ENCODE results near the gene SLC9C2. TPM values are rescaled to one million over a fixed set of nuclear protein-coding genes. Genes with fewer than 3 reads are reported as not detected.
A peak's percentile ranks its signal among the peaks of the same experiment; 100 is the strongest.

The SLC9C2 gene
- total RNA-seq, 4 donors from 2014 or later = not detected

DNA sequence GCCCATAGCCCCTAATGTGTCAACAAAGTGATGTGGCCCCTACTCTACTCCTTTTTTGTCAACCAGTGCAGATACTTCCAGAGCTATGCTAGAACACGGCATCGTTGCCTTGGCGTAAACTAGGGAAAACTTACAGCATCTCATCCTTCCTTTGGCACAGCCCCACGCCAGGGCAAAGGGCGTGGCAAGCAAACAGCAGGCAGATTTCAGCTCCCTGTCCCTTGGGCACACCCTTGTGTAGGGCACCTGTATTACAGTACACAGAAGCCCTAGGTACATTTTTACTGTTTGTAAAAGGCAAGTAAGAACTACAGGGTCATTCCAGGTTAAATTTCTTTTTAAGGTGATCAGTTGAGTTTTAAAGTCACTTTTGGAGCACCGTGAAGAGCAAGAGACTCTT, 96.4 kb downstream of the SLC9C2 start:
- Histone ChIP-seq H3K36me3 (no peaks in the 10 kb centered on the region), H3K4me3 (no peak overlapping the region), H3K27me3 (no peaks in the 10 kb centered on the region), H3K4me1 (no peaks in the 10 kb centered on the region), H3K27ac (no peak overlapping the region), H3K9me3 (no peaks in the 10 kb centered on the region)
- DNase-seq (no peak), ATAC-seq (peak in 1 of 2 donors; percentile 15)
- intact Hi-C loops (cut with DNase I; ENCODE audit: low total_unique reads) (loop anchor here (5.0 kb wide), 1 partner anchor 74 kb away; no protein-coding TSS in a partner anchor), in situ Hi-C loops (cut with MboI; ENCODE audit: low sequenced_read_pairs in 4 of 4) (no loop called here)
- TF ChIP-seq, protein P1, sequence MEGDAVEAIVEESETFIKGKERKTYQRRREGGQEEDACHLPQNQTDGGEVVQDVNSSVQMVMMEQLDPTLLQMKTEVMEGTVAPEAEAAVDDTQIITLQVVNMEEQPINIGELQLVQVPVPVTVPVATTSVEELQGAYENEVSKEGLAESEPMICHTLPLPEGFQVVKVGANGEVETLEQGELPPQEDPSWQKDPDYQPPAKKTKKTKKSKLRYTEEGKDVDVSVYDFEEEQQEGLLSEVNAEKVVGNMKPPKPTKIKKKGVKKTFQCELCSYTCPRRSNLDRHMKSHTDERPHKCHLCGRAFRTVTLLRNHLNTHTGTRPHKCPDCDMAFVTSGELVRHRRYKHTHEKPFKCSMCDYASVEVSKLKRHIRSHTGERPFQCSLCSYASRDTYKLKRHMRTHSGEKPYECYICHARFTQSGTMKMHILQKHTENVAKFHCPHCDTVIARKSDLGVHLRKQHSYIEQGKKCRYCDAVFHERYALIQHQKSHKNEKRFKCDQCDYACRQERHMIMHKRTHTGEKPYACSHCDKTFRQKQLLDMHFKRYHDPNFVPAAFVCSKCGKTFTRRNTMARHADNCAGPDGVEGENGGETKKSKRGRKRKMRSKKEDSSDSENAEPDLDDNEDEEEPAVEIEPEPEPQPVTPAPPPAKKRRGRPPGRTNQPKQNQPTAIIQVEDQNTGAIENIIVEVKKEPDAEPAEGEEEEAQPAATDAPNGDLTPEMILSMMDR (IDR thresholded peaks at IDR 0.05 in 4 of 5, conservative IDR thresholded peaks at IDR 0.05 in 1 of 5) = no peak
- TF ChIP-seq POLR2A (IDR thresholded peaks at IDR 0.05) = no peak

DNA sequence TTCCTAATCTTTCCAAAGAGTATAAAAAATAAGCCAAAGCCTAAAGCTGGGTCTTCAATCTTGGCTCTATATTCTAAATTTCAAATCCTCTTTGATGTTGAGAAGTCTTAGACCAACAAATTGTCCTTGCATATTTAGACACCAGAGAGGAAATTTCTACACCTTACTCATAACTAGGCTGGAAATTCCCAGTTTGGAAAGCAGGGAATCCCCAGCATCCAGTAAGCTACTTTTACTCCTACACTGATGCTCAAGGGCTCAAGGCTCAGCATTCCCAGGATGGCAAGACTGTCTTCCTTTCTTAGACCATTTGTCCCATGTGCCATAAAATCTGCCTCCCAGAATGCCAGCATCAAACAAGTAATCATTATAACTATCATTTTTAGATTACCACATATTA, 97.5 kb downstream of the SLC9C2 start:
- no peaks in the 10 kb centered on the region for H3K27me3 ChIP-seq
- intact Hi-C loops (cut with DNase I; ENCODE audit: low total_unique reads) (loop anchor here (5.0 kb wide), 1 partner anchor 73 kb away; no protein-coding TSS in a partner anchor), in situ Hi-C loops (cut with MboI; ENCODE audit: low sequenced_read_pairs in 4 of 4) (no loop called here)
- ATAC-seq = no peak
- TF ChIP-seq, protein P1 (IDR thresholded peaks at IDR 0.05 in 4 of 5, conservative IDR thresholded peaks at IDR 0.05 in 1 of 5) = no peak
- TF ChIP-seq POLR2A (IDR thresholded peaks at IDR 0.05) = no peak
- H3K36me3 ChIP-seq = no peaks in the 10 kb centered on the region
- H3K9me3 ChIP-seq = no peaks in the 10 kb centered on the region
- no peak overlapping the region for H3K27ac ChIP-seq
- DNase-seq = no peak
- no peak overlapping the region for H3K4me3 ChIP-seq
- no peaks in the 10 kb centered on the region for H3K4me1 ChIP-seq

DNA sequence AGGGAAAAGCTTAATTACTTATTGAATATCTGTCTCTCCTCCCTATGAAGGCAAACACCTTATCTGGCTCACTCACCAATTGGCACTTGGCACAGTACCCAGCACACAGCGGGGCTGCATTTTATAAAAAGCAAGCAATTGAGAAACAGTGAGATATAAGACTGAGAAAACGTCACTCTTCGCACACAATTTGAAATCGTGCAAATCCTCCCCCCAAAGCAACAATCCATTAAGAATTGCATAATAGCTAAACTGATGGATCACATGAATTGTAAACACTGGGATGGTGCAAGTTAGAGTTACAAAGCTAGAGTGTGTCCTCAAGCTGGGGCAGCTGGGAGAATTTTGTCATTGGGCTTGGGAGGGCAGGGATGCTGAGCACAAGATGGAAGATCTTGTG, 98.6 kb downstream of the SLC9C2 start:
- TF ChIP-seq POLR2A (IDR thresholded peaks at IDR 0.05) = no peak
- TF ChIP-seq, protein P1 (IDR thresholded peaks at IDR 0.05 in 4 of 5, conservative IDR thresholded peaks at IDR 0.05 in 1 of 5) = no peak
- Histone ChIP-seq H3K4me3 (no peak overlapping the region), H3K27me3 (no peaks in the 10 kb centered on the region), H3K27ac (no peak overlapping the region), H3K4me1 (no peaks in the 10 kb centered on the region), H3K36me3 (no peaks in the 10 kb centered on the region), H3K9me3 (no peaks in the 10 kb centered on the region)
- DNase-seq (no peak), ATAC-seq (no peak)
- in situ Hi-C loops (cut with MboI; ENCODE audit: low sequenced_read_pairs in 4 of 4) (no loop called here), intact Hi-C loops (cut with DNase I; ENCODE audit: low total_unique reads) (no loop called here)

DNA sequence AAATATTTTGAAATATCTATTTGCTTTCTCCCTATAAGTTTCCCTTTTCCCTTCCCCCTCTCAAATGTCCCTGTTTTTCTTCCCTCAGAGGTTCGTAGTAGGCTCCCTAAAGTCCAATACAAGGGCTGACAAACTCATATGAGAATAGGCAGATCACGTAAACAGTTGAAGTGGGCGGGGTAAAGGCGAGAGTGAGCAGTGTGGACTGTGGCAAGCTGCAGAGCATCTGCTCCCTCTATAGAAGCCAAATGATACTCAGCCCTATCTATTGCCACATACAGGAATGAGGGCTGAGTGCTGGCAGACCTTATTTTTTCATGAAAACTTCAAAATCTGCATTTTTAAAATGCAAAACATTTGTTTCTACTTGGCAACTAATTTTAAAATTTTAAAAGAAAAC, 99.5 kb downstream of the SLC9C2 start:
- TF ChIP-seq, protein P1 (IDR thresholded peaks at IDR 0.05 in 4 of 5, conservative IDR thresholded peaks at IDR 0.05 in 1 of 5) = no peak
- no peak for TF ChIP-seq POLR2A (IDR thresholded peaks at IDR 0.05)
- no peaks in the 10 kb centered on the region for H3K36me3 ChIP-seq
- DNase-seq (no peak), ATAC-seq (no peak)
- no peaks in the 10 kb centered on the region for H3K9me3 ChIP-seq
- H3K4me1 ChIP-seq = no peaks in the 10 kb centered on the region
- H3K4me3 ChIP-seq = no peak overlapping the region
- in situ Hi-C loops (cut with MboI; ENCODE audit: low sequenced_read_pairs in 4 of 4) = no loop called here
- H3K27me3 ChIP-seq = no peaks in the 10 kb centered on the region
- intact Hi-C loops (cut with DNase I; ENCODE audit: low total_unique reads) = no loop called here
- H3K27ac ChIP-seq = no peak overlapping the region

DNA sequence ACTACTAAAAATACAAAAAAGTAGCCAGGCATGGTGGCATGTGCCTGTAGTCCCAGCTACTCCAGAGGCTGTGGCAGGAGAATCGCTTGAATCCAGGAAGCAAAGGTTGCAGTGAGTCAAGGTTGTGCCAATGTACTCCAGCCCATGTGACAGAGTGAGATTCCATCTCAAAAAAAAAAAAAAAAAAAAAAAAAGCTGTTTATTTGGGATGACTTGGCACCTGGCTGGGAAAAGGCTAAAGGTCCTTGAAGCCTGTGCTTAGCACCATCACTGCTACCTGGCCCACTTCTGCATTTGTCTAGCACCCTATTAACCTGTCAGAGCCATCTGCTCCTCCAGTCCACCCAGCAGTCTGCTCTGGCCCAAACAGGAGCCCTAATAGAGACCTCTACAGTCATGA, 100.8 kb downstream of the SLC9C2 start:
- no peak overlapping the region for H3K27ac ChIP-seq
- no peaks in the 10 kb centered on the region for H3K27me3 ChIP-seq
- TF ChIP-seq POLR2A (IDR thresholded peaks at IDR 0.05) = no peak
- TF ChIP-seq, protein P1 (IDR thresholded peaks at IDR 0.05 in 4 of 5, conservative IDR thresholded peaks at IDR 0.05 in 1 of 5) = no peak
- H3K9me3 ChIP-seq = no peaks in the 10 kb centered on the region
- no peak for DNase-seq
- H3K36me3 ChIP-seq = no peaks in the 10 kb centered on the region
- H3K4me3 ChIP-seq = no peak overlapping the region
- in situ Hi-C loops (cut with MboI; ENCODE audit: low sequenced_read_pairs in 4 of 4) (no loop called here), intact Hi-C loops (cut with DNase I; ENCODE audit: low total_unique reads) (no loop called here)
- H3K4me1 ChIP-seq = no peaks in the 10 kb centered on the region
- ATAC-seq = peak in 1 of 2 donors; percentile 31
